Gastrocnemius medialis (tissue), 4 donors: ENCODE measurements around the gene GGA1.

Source experiments
- CTCF ChIP-seq, 5 experiments: fragments of 450-650 bp in 3 of 5; fragments of 200-600 bp in 2 of 5; sonication (generic) in 2 of 5; IDR thresholded peaks in 4 of 5; conservative IDR thresholded peaks in 1 of 5; 1 replicate in 4 of 5; 2 replicates in 1 of 5; pipeline ENCODE4 v1.5.1; 2016 to 2019; ENCODE audit warnings: antibody characterized with exemption in 5 of 5, mild to moderate bottlenecking in 3 of 5, moderate library complexity in 3 of 5
- POLR2A ChIP-seq, 2 donors: fragments of 450-650 bp; IDR thresholded peaks; one replicate each; pipeline ENCODE4 v1.6.1; 2017; ENCODE audit warnings: antibody characterized with exemption in 2 of 2, mild to moderate bottlenecking in 2 of 2, moderate library complexity in 2 of 2

DNA sequence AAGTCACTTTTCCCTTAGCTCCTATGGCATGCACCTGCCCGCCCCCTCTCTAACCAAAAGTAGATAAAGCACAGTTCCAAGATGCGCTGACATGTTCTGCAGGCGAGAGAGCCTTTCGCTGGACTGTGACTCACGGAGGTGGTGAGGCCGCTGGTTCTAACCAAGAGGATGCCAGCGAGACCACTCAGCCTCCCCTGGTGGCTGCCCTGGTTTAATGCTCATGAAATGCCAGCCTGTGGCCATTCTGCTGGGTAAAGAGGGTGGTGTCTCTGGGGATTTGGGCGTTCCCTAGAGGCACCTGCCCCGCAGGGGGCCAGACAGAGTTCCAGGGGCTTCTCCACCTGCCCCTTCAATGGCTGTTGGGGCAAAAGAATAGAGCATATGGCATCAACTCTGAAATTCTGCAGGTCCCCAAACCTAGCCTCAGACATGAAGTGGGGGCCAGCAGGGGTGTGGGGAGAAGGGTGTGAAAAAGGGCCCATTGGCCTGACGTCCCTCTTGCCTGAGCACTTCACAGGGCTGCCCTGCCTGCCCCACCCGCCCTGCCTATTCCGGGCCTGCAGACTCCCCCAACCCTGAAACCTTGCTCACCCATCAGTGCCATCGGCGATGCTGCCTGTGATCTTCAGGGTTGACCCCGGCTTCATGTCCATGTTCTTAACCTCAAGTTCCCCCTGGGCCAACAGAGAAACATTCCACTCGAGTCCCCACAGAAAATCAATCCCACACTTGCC, 37.2 kb upstream of the GGA1 start:
- TF ChIP-seq CTCF (IDR thresholded peaks at IDR 0.05 in 4 of 5, conservative IDR thresholded peaks at IDR 0.05 in 1 of 5) (no peak), POLR2A (IDR thresholded peaks at IDR 0.05) (no peak)
